Measurements from ENCODE around the gene PTRH2. TPM values are rescaled to one million over a fixed set of nuclear protein-coding genes. Genes with fewer than 3 reads are reported as not detected.
A peak's percentile ranks its signal among the peaks of the same experiment; 100 is the strongest.

PTRH2 gene
- total RNA-seq, 1 experiment from 2014 or later: 59.6 TPM

DNA sequence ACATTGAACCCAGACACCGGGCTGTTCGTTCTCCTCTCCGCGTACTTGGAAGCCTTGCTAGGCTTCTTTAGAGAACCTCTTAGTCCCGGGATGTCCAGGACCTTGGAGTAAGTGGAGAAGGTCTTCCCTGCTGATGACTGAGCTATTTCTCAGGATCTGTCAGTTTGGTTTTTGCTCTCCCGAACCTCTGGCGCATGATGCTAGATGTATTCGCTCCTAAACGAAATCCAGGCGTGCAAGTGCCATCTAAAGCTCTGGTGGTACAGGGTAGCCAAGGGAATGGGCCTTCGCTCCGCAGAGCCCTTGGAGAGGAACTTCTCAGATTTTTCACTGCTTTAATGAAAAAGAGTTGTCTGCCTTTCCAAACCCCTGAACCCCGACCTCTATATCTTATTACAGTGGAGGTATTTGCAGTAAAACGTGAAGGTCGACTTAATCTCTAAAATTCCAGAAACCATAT, 771 bp upstream of the PTRH2 start:
- Histone ChIP-seq H3K27me3 (ENCODE audit: insufficient read depth, low read length) (no peaks in the 10 kb centered on the region), H3K36me3 (ENCODE audit: control insufficient read depth in 1 of 2, insufficient read depth in 2 of 2, low read length in 2 of 2) (peaks cover 4 to 7% of the 10 kb centered on the region in 2 experiments; a peak in 2 of 4 replicates), H3K4me2 (ENCODE audit: low read length) (peak overlapping the region; percentile 83), H3K4me3 (replicated peaks in 1 of 2; ENCODE audit: low read depth in 1 of 2, low read length in 2 of 2) (peak overlapping the region; percentile 89 to 95), H4K20me1 (ENCODE audit: insufficient read depth) (peaks cover 43% of the 10 kb centered on the region), H3K4me1 (ENCODE audit: control insufficient read depth in 1 of 2, insufficient read depth in 2 of 2, low read length in 2 of 2) (peaks cover 19 to 40% of the 10 kb centered on the region in 2 experiments; a peak in 3 of 4 replicates), H3K9me3 (ENCODE audit: control insufficient read depth in 1 of 2, insufficient read depth in 1 of 2, low read depth in 1 of 2, low read length in 2 of 2) (no peaks in the 10 kb centered on the region), H3K9ac (ENCODE audit: low read length) (peak overlapping the region; percentile 97), H2AFZ (ENCODE audit: low read depth, low read length, poor library complexity, severe bottlenecking) (no peak overlapping the region), H3K79me2 (ENCODE audit: insufficient read depth, low read length) (peaks cover 99% of the 10 kb centered on the region), H3K9me2 (ENCODE audit: insufficient read depth) (no peaks in the 10 kb centered on the region), H3K27ac (ENCODE audit: low read depth, low read length) (peak overlapping the region; percentile 87)
- ChIA-PET RAD21 (ENCODE audit: low non-redundant PET in 1 of 2, low total read pairs in 2 of 2, uncharacterized antibody in 2 of 2, unreplicated experiment in 2 of 2) (interaction anchor here (0.5 to 1.1 kb wide), 3 partner anchors 89 to 382 kb away, joined by 3 read pairs; no protein-coding TSS in a partner anchor), CTCF (interaction anchor here (0.8 to 2.5 kb wide), 6 partner anchors 38 to 397 kb away, joined by 3 to 16 read pairs (median 4); no protein-coding TSS in a partner anchor), POLR2A (interaction anchor here (0.7 to 1.7 kb wide), 20 partner anchors 10 to 397 kb away, joined by 3 to 18 read pairs (median 5); partner anchors contain the start of genes CLTC and RNFT1)
- ATAC-seq: 0 out of 2 replicates have a peak, but pooled peaks have one; percentile 0
- no TSS peak for BruUV-seq (replicated peaks)
- DNase-seq (ENCODE audit: low read depth, low spot score): no peak
- 0 out of 2 replicates have a peak, but pooled peaks have one; percentile 17 for TF ChIP-seq ZFX (IDR thresholded peaks at IDR 0.05)
- TF ChIP-seq ZNF274 (IDR thresholded peaks at IDR 0.05; ENCODE audit: low read depth, low read length): no peak
- intact Hi-C loops (cut with micrococcal nuclease): no loop called here

DNA sequence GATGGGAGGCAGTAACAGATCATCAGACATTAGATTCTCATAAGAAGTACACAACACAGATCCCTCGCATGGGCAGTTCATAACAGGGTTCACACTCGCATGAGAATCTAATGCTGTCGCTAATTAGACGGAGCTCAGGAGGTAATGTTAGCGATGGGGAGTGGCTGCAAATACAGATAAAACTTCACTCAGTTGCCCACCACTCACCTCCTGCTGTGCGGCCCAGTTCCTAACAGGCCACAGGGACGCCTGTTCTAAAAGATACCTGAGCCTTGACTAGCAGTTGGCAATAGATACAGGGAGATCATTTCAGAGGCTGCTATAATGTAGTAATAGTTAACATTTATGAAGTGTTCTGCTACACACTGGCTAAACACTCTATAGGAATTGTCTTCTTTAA, 4.9 kb downstream of the PTRH2 start:
- intact Hi-C loops (cut with micrococcal nuclease): no loop called here
- Histone ChIP-seq H3K4me1 (ENCODE audit: control insufficient read depth in 1 of 2, insufficient read depth in 2 of 2, low read length in 2 of 2) (peaks cover 9 to 19% of the 10 kb centered on the region in 2 experiments; a peak in 3 of 4 replicates), H4K20me1 (ENCODE audit: insufficient read depth) (peaks cover 78% of the 10 kb centered on the region), H3K36me3 (ENCODE audit: control insufficient read depth in 1 of 2, insufficient read depth in 2 of 2, low read length in 2 of 2) (peaks cover 27 to 48% of the 10 kb centered on the region in 2 experiments), H3K9me3 (ENCODE audit: control insufficient read depth in 1 of 2, insufficient read depth in 1 of 2, low read depth in 1 of 2, low read length in 2 of 2) (no peaks in the 10 kb centered on the region), H2AFZ (ENCODE audit: low read depth, low read length, poor library complexity, severe bottlenecking) (no peak overlapping the region), H3K9me2 (ENCODE audit: insufficient read depth) (no peaks in the 10 kb centered on the region), H3K4me3 (replicated peaks in 1 of 2; ENCODE audit: low read depth in 1 of 2, low read length in 2 of 2) (no peak overlapping the region), H3K27ac (ENCODE audit: low read depth, low read length) (no peak overlapping the region), H3K79me2 (ENCODE audit: insufficient read depth, low read length) (peaks cover 100% of the 10 kb centered on the region), H3K4me2 (ENCODE audit: low read length) (no peak overlapping the region), H3K27me3 (ENCODE audit: insufficient read depth, low read length) (no peaks in the 10 kb centered on the region), H3K9ac (ENCODE audit: low read length) (no peak overlapping the region)
- ChIA-PET POLR2A (no interaction called here), CTCF (interaction anchor here (0.9 to 1.3 kb wide), 2 partner anchors 157 kb away, joined by 3 to 6 read pairs; no protein-coding TSS in a partner anchor), RAD21 (ENCODE audit: low non-redundant PET in 1 of 2, low total read pairs in 2 of 2, uncharacterized antibody in 2 of 2, unreplicated experiment in 2 of 2) (no interaction called here)
- ATAC-seq: no peak
- no peak for TF ChIP-seq POLR2AphosphoS5 (IDR thresholded peaks at IDR 0.05; ENCODE audit: low read depth, low read length)
- TF ChIP-seq FOSL1 (IDR thresholded peaks at IDR 0.05; ENCODE audit: low read depth): no peak
- TF ChIP-seq ZNF274 (IDR thresholded peaks at IDR 0.05; ENCODE audit: low read depth, low read length): no peak
- TF ChIP-seq, protein P1, sequence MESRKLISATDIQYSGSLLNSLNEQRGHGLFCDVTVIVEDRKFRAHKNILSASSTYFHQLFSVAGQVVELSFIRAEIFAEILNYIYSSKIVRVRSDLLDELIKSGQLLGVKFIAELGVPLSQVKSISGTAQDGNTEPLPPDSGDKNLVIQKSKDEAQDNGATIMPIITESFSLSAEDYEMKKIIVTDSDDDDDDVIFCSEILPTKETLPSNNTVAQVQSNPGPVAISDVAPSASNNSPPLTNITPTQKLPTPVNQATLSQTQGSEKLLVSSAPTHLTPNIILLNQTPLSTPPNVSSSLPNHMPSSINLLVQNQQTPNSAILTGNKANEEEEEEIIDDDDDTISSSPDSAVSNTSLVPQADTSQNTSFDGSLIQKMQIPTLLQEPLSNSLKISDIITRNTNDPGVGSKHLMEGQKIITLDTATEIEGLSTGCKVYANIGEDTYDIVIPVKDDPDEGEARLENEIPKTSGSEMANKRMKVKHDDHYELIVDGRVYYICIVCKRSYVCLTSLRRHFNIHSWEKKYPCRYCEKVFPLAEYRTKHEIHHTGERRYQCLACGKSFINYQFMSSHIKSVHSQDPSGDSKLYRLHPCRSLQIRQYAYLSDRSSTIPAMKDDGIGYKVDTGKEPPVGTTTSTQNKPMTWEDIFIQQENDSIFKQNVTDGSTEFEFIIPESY (IDR thresholded peaks at IDR 0.05; ENCODE audit: extremely low read depth, insufficient replicate concordance, low read length): no peak
- no peak for TF ChIP-seq EGR1 (IDR thresholded peaks at IDR 0.05; ENCODE audit: low read depth)
- TF ChIP-seq CBX3 (IDR thresholded peaks at IDR 0.05; ENCODE audit: low read depth): no peak
- TF ChIP-seq, protein P2, sequence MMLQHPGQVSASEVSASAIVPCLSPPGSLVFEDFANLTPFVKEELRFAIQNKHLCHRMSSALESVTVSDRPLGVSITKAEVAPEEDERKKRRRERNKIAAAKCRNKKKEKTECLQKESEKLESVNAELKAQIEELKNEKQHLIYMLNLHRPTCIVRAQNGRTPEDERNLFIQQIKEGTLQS (IDR thresholded peaks at IDR 0.05): no peak
- TF ChIP-seq EZH2 (IDR thresholded peaks at IDR 0.05): no peak
- TF ChIP-seq, protein P3, sequence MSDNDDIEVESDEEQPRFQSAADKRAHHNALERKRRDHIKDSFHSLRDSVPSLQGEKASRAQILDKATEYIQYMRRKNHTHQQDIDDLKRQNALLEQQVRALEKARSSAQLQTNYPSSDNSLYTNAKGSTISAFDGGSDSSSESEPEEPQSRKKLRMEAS (IDR thresholded peaks at IDR 0.05): no peak
- no peak for TF ChIP-seq CEBPB (IDR thresholded peaks at IDR 0.05; ENCODE audit: low read depth)
- no peak for TF ChIP-seq YY1 (IDR thresholded peaks at IDR 0.05; ENCODE audit: extremely low read depth, insufficient replicate concordance, low read depth, low read length)
- TF ChIP-seq POLR2A (IDR thresholded peaks at IDR 0.05; ENCODE audit: borderline replicate concordance, extremely low read depth, insufficient read depth, insufficient read length): no peak
- TF ChIP-seq SP1 (IDR thresholded peaks at IDR 0.05; ENCODE audit: low read depth): no peak
- no peak for TF ChIP-seq RAD21 (IDR thresholded peaks at IDR 0.05; ENCODE audit: low read depth)
- no peak for DNase-seq (ENCODE audit: low read depth, low spot score)
- BruUV-seq (replicated peaks): no TSS peak
